IMR-90 (cell line): Measurements from ENCODE around the gene PPP1R13L. TPM values are rescaled to one million over a fixed set of nuclear protein-coding genes. Genes with fewer than 3 reads are reported as not detected.
"Not testable (repeated sequence)": the region's sequence is repeated elsewhere in the genome, so short reads cannot be mapped to it uniquely, and the experiment has no call there.

Source experiments
- ATAC-seq: fragments of 200-7000 bp; cut with Tn5 transposase; 2 replicates; pipeline ENCODE4 v1.9.1; 2020; ENCODE audit warnings: low read depth, mild to moderate bottlenecking, moderate library complexity
- BruUV-seq: library from RNA; stranded (reverse); fragments of 400-500 nt; replicated peaks from 2 replicates; lab custom pipeline; 2021; lab: Mats Ljungman, UMichigan
- CTCF ChIA-PET: fragments of 300-600 bp; formaldehyde crosslinking; extraction: SDS; loops from one replicate; lab custom pipeline; 2021; ENCODE audit warnings: antibody characterized with exemption; lab: Yijun Ruan, JAX
- POLR2A ChIA-PET: fragments of 300-600 bp; sonication (Branson Sonifier 250); formaldehyde crosslinking; loops from one replicate; lab custom pipeline; 2022; ENCODE audit warnings: antibody characterized with exemption; ENCODE audit not compliant: unreplicated experiment; lab: Charles Lee
- DNase-seq: peaks from one replicate; pipeline ENCODE4 v3.0.0; 2013
- H2AFZ ChIP-seq: replicated peaks from 2 replicates; pipeline ENCODE3; 2013; ENCODE audit warnings: low read length, mild to moderate bottlenecking; ENCODE audit not compliant: poor library complexity
- H2AK5ac ChIP-seq: 2 replicates; pipeline ENCODE4 v1.6.1; 2013; ENCODE audit warnings: low read depth, low read length, inconsistent platforms
- H2AK9ac ChIP-seq: replicated peaks from 2 replicates; pipeline ENCODE3; 2013; ENCODE audit warnings: mild to moderate bottlenecking, low read depth, low read length, moderate library complexity; ENCODE audit not compliant: poor library complexity
- H2BK120ac ChIP-seq: 2 replicates; pipeline ENCODE4 v1.6.1; 2013; ENCODE audit warnings: low read depth, low read length, inconsistent platforms
- H2BK15ac ChIP-seq: 3 replicates; pipeline ENCODE4 v1.6.1; 2013; ENCODE audit warnings: low read depth, low read length, inconsistent platforms
- H2BK20ac ChIP-seq: 2 replicates; pipeline ENCODE4 v1.6.1; 2013; ENCODE audit warnings: low read depth, mild to moderate bottlenecking, inconsistent platforms, low read length, moderate library complexity
- H2BK5ac ChIP-seq: 2 replicates; pipeline ENCODE4 v1.6.1; 2013; ENCODE audit warnings: mild to moderate bottlenecking, low read depth, low read length, inconsistent platforms; ENCODE audit not compliant: poor library complexity, severe bottlenecking
- H3K14ac ChIP-seq: replicated peaks from 2 replicates; pipeline ENCODE4 v1.6.1; 2013; ENCODE audit warnings: low read depth, low read length, inconsistent platforms
- H3K18ac ChIP-seq: 2 replicates; pipeline ENCODE4 v1.6.1; 2013; ENCODE audit warnings: low read depth, low read length, control low read depth
- H3K23ac ChIP-seq: 2 replicates; pipeline ENCODE4 v1.6.1; 2013; ENCODE audit warnings: low read depth, low read length, inconsistent platforms
- H3K27ac ChIP-seq: 2 replicates; pipeline ENCODE4 v1.5.1; 2013; ENCODE audit warnings: mild to moderate bottlenecking, control low read depth, low read length; ENCODE audit not compliant: insufficient read depth
- H3K27me3 ChIP-seq: 2 replicates; pipeline ENCODE4 v1.6.1; 2013; ENCODE audit warnings: low read length; ENCODE audit not compliant: control insufficient read depth, insufficient read depth
- H3K36me3 ChIP-seq: 2 replicates; pipeline ENCODE4 v1.6.1; 2013; ENCODE audit warnings: low read length, mixed read lengths; ENCODE audit not compliant: control insufficient read depth, insufficient read depth
- H3K4ac ChIP-seq: 2 replicates; pipeline ENCODE4 v1.6.1; 2013; ENCODE audit warnings: low read depth, low read length, inconsistent platforms
- H3K4me1 ChIP-seq: 2 replicates; pipeline ENCODE4 v1.6.1; 2013; ENCODE audit warnings: low read length, mixed read lengths; ENCODE audit not compliant: control insufficient read depth, insufficient read depth
- H3K4me2 ChIP-seq: 2 replicates; pipeline ENCODE4 v1.6.1; 2013; ENCODE audit warnings: low read depth, mild to moderate bottlenecking, control low read depth, low read length, moderate library complexity
- H3K4me3 ChIP-seq: 2 replicates; pipeline ENCODE4 v1.5.1; 2013; ENCODE audit warnings: low read depth, mild to moderate bottlenecking, control low read depth, low read length, moderate library complexity; ENCODE audit not compliant: insufficient read depth
- H3K56ac ChIP-seq: 2 replicates; pipeline ENCODE4 v1.6.1; 2013; ENCODE audit warnings: low read length, inconsistent platforms; ENCODE audit not compliant: insufficient read depth; ENCODE audit errors: extremely low read depth
- H3K79me1 ChIP-seq, 2 experiments: 2 replicates each; pipeline ENCODE4 v1.6.1; 2013; ENCODE audit warnings: low read length in 2 of 2, inconsistent platforms in 1 of 2, low read depth in 1 of 2
- H3K9ac ChIP-seq: 2 replicates; pipeline ENCODE4 v1.6.1; 2013; ENCODE audit warnings: low read depth, low read length, control low read depth
- H3K9me1 ChIP-seq: 2 replicates; pipeline ENCODE4 v1.6.1; 2013; ENCODE audit warnings: low read length, inconsistent platforms; ENCODE audit not compliant: insufficient read depth
- H3K9me3 ChIP-seq: 2 replicates; pipeline ENCODE4 v1.6.1; 2013; ENCODE audit warnings: low read length; ENCODE audit not compliant: control insufficient read depth, insufficient read depth
- H4K20me1 ChIP-seq: 2 replicates; pipeline ENCODE4 v1.6.1; 2013; ENCODE audit warnings: low read length, inconsistent platforms; ENCODE audit not compliant: insufficient read depth
- H4K5ac ChIP-seq: 2 replicates; pipeline ENCODE4 v1.6.1; 2013; ENCODE audit warnings: mild to moderate bottlenecking, low read depth, low read length, control low read depth
- H4K8ac ChIP-seq, 2 experiments: 2 replicates each; pipeline ENCODE4 v1.6.1; 2013; ENCODE audit warnings: low read depth in 2 of 2, low read length in 2 of 2, control low read depth in 1 of 2, inconsistent platforms in 1 of 2
- H4K91ac ChIP-seq: 2 replicates; pipeline ENCODE4 v1.6.1; 2013; ENCODE audit warnings: low read depth, low read length, inconsistent platforms; ENCODE audit not compliant: insufficient read depth
- WGBS, 2 experiments: methylation state at CpG; one replicate each; pipeline versions ENCODE4 v1.1.5 to v1.1.7; 2013; ENCODE audit warnings: missing lambda C conversion rate in 2 of 2; ENCODE audit not compliant: insufficient read length in 1 of 2; ENCODE audit errors: extremely low coverage in 2 of 2; 5-methylcytosine and 5-hydroxymethylcytosine counted together
- dilution Hi-C: fragments of 300-500 bp; cut with HindIII; formaldehyde crosslinking; loops from one replicate; pipeline ENCODE4 v1.14.3; 2018; ENCODE audit warnings: low sequenced_read_pairs; ENCODE audit not compliant: unreplicated experiment
- in situ Hi-C: fragments of 300-500 bp; cut with MboI; formaldehyde crosslinking; loops from 3 replicates; pipeline ENCODE4 v1.14.3; 2019; ENCODE audit warnings: low sequenced_read_pairs, inconsistent platforms, mixed read lengths
- intact Hi-C: fragments of 100-400 bp; cut with micrococcal nuclease; formaldehyde crosslinking; loops from 2 replicates; pipeline ENCODE4 v1.10.0; 2022
- polyA plus RNA-seq, 3 experiments: library from polyadenylated mRNA; depleted of rRNA; stranded (reverse); fragments of >200 nt; gene quantifications; 2 replicates each; pipeline ENCODE4 v1.2.3, GENCODE V29; 2012; ENCODE audit warnings: low replicate concordance in 1 of 3
- total RNA-seq: library from RNA; depleted of rRNA; stranded (reverse); fragments of >200 nt; gene quantifications from 2 replicates; pipeline ENCODE4 v1.2.3, GENCODE V29; 2012

PPP1R13L gene
- total and polyA plus RNA-seq, 2 of the 4 experiments (the other 2 are of a cell fraction), result 3.0 to 13.3 TPM

DNA sequence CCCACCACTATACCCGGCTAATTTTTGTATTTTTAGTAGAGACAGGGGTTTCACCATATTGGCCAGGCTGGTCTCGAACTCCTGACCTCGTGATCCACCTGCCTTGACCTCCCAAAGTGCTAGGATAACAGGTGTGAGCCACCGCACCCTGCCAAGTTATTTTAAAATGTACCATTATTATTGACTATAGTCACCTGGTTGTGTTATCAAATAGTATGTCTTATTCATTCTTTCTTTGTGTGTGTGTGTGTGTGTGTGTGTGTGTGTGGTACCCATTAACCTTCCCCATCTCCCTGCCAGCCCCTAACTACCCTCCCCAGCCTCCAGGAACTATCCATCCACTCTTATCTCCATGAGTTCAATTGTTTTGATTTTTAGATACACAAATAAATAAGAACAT is 5.5 kb upstream of the PPP1R13L start:
- H2BK20ac ChIP-seq, H3K4me1 ChIP-seq, H3K23ac ChIP-seq, H3K4me2 ChIP-seq, H2AFZ ChIP-seq, CTCF ChIA-PET, in situ Hi-C loops, H3K14ac ChIP-seq, H2AK9ac ChIP-seq, intact Hi-C loops, H4K20me1 ChIP-seq, H3K9me3 ChIP-seq, DNase-seq, H2BK120ac ChIP-seq, H3K27ac ChIP-seq, H3K4ac ChIP-seq, H3K18ac ChIP-seq, H3K27me3 ChIP-seq, POLR2A ChIA-PET, H4K5ac ChIP-seq, H4K8ac ChIP-seq, H2BK5ac ChIP-seq, H3K9me1 ChIP-seq, H4K91ac ChIP-seq, H3K9ac ChIP-seq, dilution Hi-C loops, H2BK15ac ChIP-seq, H3K4me3 ChIP-seq, H2AK5ac ChIP-seq, H3K56ac ChIP-seq, ATAC-seq, BruUV-seq: not testable (repeated sequence)
- H3K79me1 ChIP-seq, result peaks cover 0 to 27% of the 10 kb centered on the region in 2 experiments; a peak in 3 of 4 replicates
- peaks cover 23% of the 10 kb centered on the region for H3K36me3 ChIP-seq
- WGBS, 2 experiments, result no CpG with 5 or more reads among the region's 4 CpGs
